Measurements from ENCODE around the gene SIPA1. TPM values are rescaled to one million over a fixed set of nuclear protein-coding genes. Genes with fewer than 3 reads are reported as not detected.
A peak's percentile ranks its signal among the peaks of the same experiment; 100 is the strongest.

Gene SIPA1
- total RNA-seq, 6 experiments from 2014 or later, result 23.0 to 41.3 (median 38.3) TPM

- H3K9me3 Mint-ChIP-seq, result no peaks in the 10 kb centered on the region
- H3K4me3 Mint-ChIP-seq, result peak overlapping the region; percentile 83
- TF ChIP-seq CTCF (IDR thresholded peaks at IDR 0.05), result no peak
- peaks cover 11% of the 10 kb centered on the region for H3K27me3 Mint-ChIP-seq (ENCODE audit: insufficient read depth)
- H3K4me1 Mint-ChIP-seq (ENCODE audit: low read depth), result peaks cover 33% of the 10 kb centered on the region
- peak; percentile 4 for DNase-seq
- H3K27ac Mint-ChIP-seq, result peak overlapping the region; percentile 93
- peaks cover 28% of the 10 kb centered on the region for H3K36me3 Mint-ChIP-seq (ENCODE audit: low read depth)
Observed at GRCh38 chr11:65653229-65654225, 15.6 kb downstream of the SIPA1 start.

GRCh38 chr11:65654375-65655349 is 16.8 kb downstream of the SIPA1 start:
- Mint-ChIP-seq H3K9me3 (no peaks in the 10 kb centered on the region), H3K36me3 (ENCODE audit: low read depth) (peaks cover 35% of the 10 kb centered on the region), H3K27me3 (ENCODE audit: insufficient read depth) (peaks cover 11% of the 10 kb centered on the region), H3K4me3 (no peak overlapping the region), H3K4me1 (ENCODE audit: low read depth) (peaks cover 33% of the 10 kb centered on the region), H3K27ac (peak overlapping the region; percentile 93)
- DNase-seq, result no peak
- TF ChIP-seq CTCF (IDR thresholded peaks at IDR 0.05), result no peak

DNA sequence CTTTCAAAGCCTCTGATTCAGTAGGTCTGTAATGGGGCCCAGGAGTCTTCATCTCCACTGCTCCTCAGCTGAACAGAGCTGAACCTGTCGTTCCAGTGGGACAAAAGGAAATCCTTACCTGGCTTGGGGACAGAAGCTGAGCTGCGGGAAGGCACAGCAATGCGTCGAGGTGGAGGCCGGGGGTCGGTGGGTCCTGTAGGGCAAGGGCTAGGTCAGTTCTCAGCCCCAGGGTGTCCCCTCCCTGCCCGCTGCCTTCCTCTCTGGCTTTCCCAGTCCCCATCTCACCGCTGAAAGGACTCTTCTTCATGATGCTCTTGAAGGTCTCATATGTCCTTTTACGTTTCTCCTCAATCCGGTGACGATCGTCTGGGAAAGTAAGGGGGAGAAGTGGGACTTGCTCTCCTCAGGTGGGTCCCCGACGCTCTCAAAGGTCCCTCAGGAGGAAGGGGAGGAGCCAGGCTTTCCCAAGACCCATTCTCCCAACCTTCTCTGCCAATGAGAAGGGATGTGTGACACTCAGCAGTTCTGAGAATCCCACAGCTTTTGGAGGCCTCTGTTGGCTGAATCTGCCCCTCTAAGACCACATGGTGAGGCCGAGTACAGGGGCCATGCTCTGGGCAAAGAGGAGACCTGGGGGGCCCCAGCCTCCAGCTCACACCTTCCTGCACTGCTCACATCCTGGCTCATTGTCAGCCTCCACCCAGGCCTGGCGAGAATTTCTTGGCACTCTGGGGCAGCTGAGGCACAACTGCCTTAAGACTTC is 17.9 kb downstream of the SIPA1 start:
- no peak overlapping the region; the same call in 1 of the 2 replicates for H3K27ac Mint-ChIP-seq
- DNase-seq, result no peak
- H3K4me3 Mint-ChIP-seq, result no peak overlapping the region
- peaks cover 33% of the 10 kb centered on the region for H3K4me1 Mint-ChIP-seq (ENCODE audit: low read depth)
- no peaks in the 10 kb centered on the region for H3K9me3 Mint-ChIP-seq
- H3K27me3 Mint-ChIP-seq (ENCODE audit: insufficient read depth), result peaks cover 11% of the 10 kb centered on the region
- peaks cover 41% of the 10 kb centered on the region for H3K36me3 Mint-ChIP-seq (ENCODE audit: low read depth)
- TF ChIP-seq CTCF (IDR thresholded peaks at IDR 0.05), result no peak

DNA sequence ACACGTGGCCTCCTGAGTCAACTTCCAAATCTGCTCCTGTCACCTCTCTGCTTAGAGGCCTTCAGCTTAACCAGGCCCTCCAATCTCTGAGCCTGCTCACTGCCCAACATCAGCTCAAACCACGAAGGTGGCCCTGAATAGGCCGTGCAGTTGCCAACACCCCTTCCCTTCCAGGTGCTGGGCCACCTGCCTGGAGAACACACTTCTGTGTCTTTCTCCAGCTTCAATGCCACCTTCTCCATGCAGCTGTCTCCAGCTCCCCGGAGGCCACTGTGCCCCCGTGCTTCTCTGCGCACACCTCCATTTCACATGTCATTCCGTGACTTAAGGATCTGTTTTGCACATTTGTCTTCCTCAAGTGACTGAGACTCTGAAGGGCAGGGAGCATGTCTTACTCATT is 19.5 kb downstream of the SIPA1 start:
- Mint-ChIP-seq H3K9me3 (no peaks in the 10 kb centered on the region), H3K4me3 (no peak overlapping the region), H3K27ac (peak overlapping the region; percentile 28; the same call in 1 of the 2 replicates), H3K27me3 (ENCODE audit: insufficient read depth) (peaks cover 7% of the 10 kb centered on the region), H3K36me3 (ENCODE audit: low read depth) (peaks cover 41% of the 10 kb centered on the region), H3K4me1 (ENCODE audit: low read depth) (peaks cover 20% of the 10 kb centered on the region)
- no peak for DNase-seq
- no peak for TF ChIP-seq CTCF (IDR thresholded peaks at IDR 0.05)
